ENCODE data around the gene VWA2. TPM values are rescaled to one million over a fixed set of nuclear protein-coding genes. Genes with fewer than 3 reads are reported as not detected.

The VWA2 gene, protein sequence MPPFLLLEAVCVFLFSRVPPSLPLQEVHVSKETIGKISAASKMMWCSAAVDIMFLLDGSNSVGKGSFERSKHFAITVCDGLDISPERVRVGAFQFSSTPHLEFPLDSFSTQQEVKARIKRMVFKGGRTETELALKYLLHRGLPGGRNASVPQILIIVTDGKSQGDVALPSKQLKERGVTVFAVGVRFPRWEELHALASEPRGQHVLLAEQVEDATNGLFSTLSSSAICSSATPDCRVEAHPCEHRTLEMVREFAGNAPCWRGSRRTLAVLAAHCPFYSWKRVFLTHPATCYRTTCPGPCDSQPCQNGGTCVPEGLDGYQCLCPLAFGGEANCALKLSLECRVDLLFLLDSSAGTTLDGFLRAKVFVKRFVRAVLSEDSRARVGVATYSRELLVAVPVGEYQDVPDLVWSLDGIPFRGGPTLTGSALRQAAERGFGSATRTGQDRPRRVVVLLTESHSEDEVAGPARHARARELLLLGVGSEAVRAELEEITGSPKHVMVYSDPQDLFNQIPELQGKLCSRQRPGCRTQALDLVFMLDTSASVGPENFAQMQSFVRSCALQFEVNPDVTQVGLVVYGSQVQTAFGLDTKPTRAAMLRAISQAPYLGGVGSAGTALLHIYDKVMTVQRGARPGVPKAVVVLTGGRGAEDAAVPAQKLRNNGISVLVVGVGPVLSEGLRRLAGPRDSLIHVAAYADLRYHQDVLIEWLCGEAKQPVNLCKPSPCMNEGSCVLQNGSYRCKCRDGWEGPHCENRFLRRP
- total RNA-seq: 2.1 and 2.8 TPM in 2 replicates

DNA sequence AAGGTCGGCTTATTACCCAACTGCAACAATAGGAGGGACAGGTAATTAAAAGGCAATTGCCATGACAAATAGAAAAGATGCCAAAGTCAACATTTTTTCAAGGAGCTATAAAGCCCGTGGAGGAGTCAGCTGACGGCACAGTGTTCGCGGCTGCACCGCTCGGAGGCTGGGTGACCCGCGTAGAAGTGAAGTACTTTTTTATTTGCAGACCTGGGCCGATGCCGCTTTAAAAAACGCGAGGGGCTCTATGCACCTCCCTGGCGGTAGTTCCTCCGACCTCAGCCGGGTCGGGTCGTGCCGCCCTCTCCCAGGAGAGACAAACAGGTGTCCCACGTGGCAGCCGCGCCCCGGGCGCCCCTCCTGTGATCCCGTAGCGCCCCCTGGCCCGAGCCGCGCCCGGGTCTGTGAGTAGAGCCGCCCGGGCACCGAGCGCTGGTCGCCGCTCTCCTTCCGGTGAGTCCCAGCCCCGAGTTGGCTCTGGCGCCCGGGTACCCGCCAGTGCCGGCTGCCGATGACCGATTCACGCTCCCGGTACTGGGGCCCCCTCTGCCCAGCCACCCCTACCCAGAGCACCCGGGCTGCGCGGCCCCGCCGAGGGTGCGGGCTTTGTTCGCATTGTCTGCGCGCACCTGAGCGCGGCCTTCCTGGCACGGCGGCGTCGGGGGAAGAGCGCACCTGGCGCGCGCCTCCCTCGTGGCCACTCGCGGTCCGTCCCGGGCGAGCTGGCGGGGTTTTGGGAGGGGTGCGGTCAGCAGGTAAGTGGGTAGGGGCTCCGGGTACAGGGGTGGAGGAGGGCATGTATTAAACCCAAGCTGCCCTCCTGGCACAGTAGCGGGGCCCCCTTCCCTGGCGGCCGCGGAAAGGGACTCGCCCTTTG lies at the start of gene VWA2:
Gene VWA2, plus strand, starts transcription at position 138 of the 877 bp plus-strand sequence. CDS start 9,460 bp downstream, outside the sequence.

Other genes starting within 250 kb of the VWA2 start
- gene ADRB1, start 195.4 kb upstream of the VWA2 start, total RNA-seq: 0.23 and 0.28 TPM in 2 replicates
- gene CCDC186, start 65.1 kb upstream of the VWA2 start, total RNA-seq: 8.1 and 14.0 TPM in 2 replicates
- gene TDRD1, start 59.9 kb upstream of the VWA2 start, total RNA-seq: 0.23 and 0.28 TPM in 2 replicates
- 8.0 and 14.5 TPM in 2 replicates for gene AFAP1L2, start 165.2 kb downstream of the VWA2 start, total RNA-seq

Measured in airway epithelial cell (primary cell).